Suprapubic skin (tissue), 4 donors: ENCODE data around the gene OTOP2.

ENCODE experiments used
- CTCF ChIP-seq, 2 donors: fragments of 200-600 bp in 1 of 2; fragments of 450-650 bp in 1 of 2; sonication (generic) in 1 of 2; IDR thresholded peaks; one replicate each; pipeline ENCODE4 v1.5.1; 2016 to 2019; ENCODE audit warnings: antibody characterized with exemption in 2 of 2, mild to moderate bottlenecking in 1 of 2, moderate library complexity in 1 of 2
- EP300 ChIP-seq: sonication (generic); formaldehyde crosslinking; IDR thresholded peaks from one replicate; pipeline ENCODE4 v1.6.1; 2017; ENCODE audit warnings: antibody characterized with exemption
- POLR2A ChIP-seq, 2 donors: fragments of 450-650 bp; IDR thresholded peaks; one replicate each; pipeline ENCODE4 v1.6.1; 2017; ENCODE audit warnings: antibody characterized with exemption in 2 of 2, mild to moderate bottlenecking in 2 of 2, moderate library complexity in 2 of 2
- POLR2AphosphoS5 ChIP-seq, 3 donors: sonication (generic); formaldehyde crosslinking; IDR thresholded peaks; one replicate each; pipeline ENCODE4 v1.6.1; 2017; ENCODE audit warnings: antibody characterized with exemption in 3 of 3

- TF ChIP-seq CTCF (IDR thresholded peaks at IDR 0.05) = no peak
- TF ChIP-seq POLR2A (IDR thresholded peaks at IDR 0.05) = no peak
- TF ChIP-seq EP300 = no peak
- TF ChIP-seq POLR2AphosphoS5 (IDR thresholded peaks at IDR 0.05) = no peak
Measured at GRCh38 chr17:74963656-74964055, 39.6 kb downstream of the OTOP2 start.
